Measurements from ENCODE around the gene SGTB. TPM values are rescaled to one million over a fixed set of nuclear protein-coding genes. Genes with fewer than 3 reads are reported as not detected.

SGTB gene
- total RNA-seq, 6 donors from 2014 or later: 5.2 to 9.8 (median 8.0) TPM

GRCh38 chr5:65749956-65750355 lies 28.0 kb upstream of the SGTB start:
- Histone ChIP-seq H3K36me3 (no peaks in the 10 kb centered on the region), H3K4me1 (no peaks in the 10 kb centered on the region), H3K9me3 (no peaks in the 10 kb centered on the region), H3K27me3 (no peaks in the 10 kb centered on the region), H3K4me3 (no peak overlapping the region), H3K27ac (no peak overlapping the region)
- DNase-seq (no peak), ATAC-seq (ENCODE audit: low FRiP score in 2 of 2) (no peak)
- WGBS, 2 donors: 71 to 82% methylated on average over 5 of the region's 5 CpGs
- TF ChIP-seq POLR2AphosphoS5 (IDR thresholded peaks at IDR 0.05) (no peak), EP300 (IDR thresholded peaks at IDR 0.05) (no peak), POLR2A (IDR thresholded peaks at IDR 0.05) (no peak), CTCF (IDR thresholded peaks at IDR 0.05) (no peak)

GRCh38 chr5:65749221-65749844 lies 27.4 kb upstream of the SGTB start:
- Histone ChIP-seq H3K4me3 (no peak overlapping the region), H3K27ac (no peak overlapping the region), H3K36me3 (no peaks in the 10 kb centered on the region), H3K27me3 (no peaks in the 10 kb centered on the region), H3K4me1 (no peaks in the 10 kb centered on the region), H3K9me3 (no peaks in the 10 kb centered on the region)
- WGBS, 2 donors: 85 to 100% methylated on average over 1 of the region's 1 CpG
- TF ChIP-seq POLR2AphosphoS5 (IDR thresholded peaks at IDR 0.05) (no peak), EP300 (IDR thresholded peaks at IDR 0.05) (no peak), POLR2A (IDR thresholded peaks at IDR 0.05) (no peak), CTCF (IDR thresholded peaks at IDR 0.05) (no peak)
- DNase-seq: no peak
- ATAC-seq (ENCODE audit: low FRiP score in 2 of 2): no peak

GRCh38 chr5:65742565-65743231 lies 20.8 kb upstream of the SGTB start:
- H3K9me3 ChIP-seq: no peaks in the 10 kb centered on the region
- no peaks in the 10 kb centered on the region for H3K36me3 ChIP-seq
- ATAC-seq (ENCODE audit: low FRiP score in 2 of 2): peak in 1 of 2 donors; percentile 67
- H3K27ac ChIP-seq: no peak overlapping the region
- H3K4me3 ChIP-seq: no peak overlapping the region
- H3K4me1 ChIP-seq: peaks cover 0 to 6% (median 0%) of the 10 kb centered on the region in 4 donors
- peak in 5 of 6 experiments; percentile 37 to 67 (median 46) for TF ChIP-seq CTCF (IDR thresholded peaks at IDR 0.05)
- no peak for TF ChIP-seq POLR2AphosphoS5 (IDR thresholded peaks at IDR 0.05)
- no peak for DNase-seq
- no peaks in the 10 kb centered on the region for H3K27me3 ChIP-seq
- WGBS, 2 donors: 32% methylated on average over 4 of the region's 4 CpGs

DNA sequence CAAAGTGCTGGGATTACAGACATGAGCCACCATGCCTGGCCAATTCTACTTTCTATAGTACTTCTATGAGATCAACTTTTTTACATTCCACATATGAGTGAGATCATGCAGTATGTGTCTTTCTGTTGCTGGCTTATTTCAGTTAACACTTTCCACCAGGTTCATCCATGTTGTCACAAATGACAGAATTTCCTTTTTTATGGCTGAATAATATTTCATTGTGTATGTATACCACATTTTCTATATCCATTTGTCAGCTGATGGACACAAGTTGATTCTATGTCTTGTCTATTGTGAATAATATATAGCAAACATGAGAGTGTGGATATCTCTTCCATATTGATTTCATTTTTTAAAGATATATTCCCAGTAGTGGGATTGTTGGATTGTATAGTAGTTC lies 17.3 kb upstream of the SGTB start:
- H3K4me3 ChIP-seq: no peak overlapping the region
- H3K4me1 ChIP-seq: peaks cover 0 to 6% (median 2%) of the 10 kb centered on the region in 4 donors
- no peak for TF ChIP-seq POLR2A (IDR thresholded peaks at IDR 0.05)
- no peak for TF ChIP-seq POLR2AphosphoS5 (IDR thresholded peaks at IDR 0.05)
- no peak for TF ChIP-seq CTCF (IDR thresholded peaks at IDR 0.05)
- TF ChIP-seq EP300 (IDR thresholded peaks at IDR 0.05): no peak
- no peak overlapping the region for H3K27ac ChIP-seq
- H3K27me3 ChIP-seq: no peaks in the 10 kb centered on the region
- H3K9me3 ChIP-seq: no peaks in the 10 kb centered on the region
- ATAC-seq (ENCODE audit: low FRiP score in 2 of 2) (no peak), DNase-seq (no peak)
- H3K36me3 ChIP-seq: no peaks in the 10 kb centered on the region

GRCh38 chr5:65738305-65738704 lies 16.4 kb upstream of the SGTB start:
- no peak for TF ChIP-seq CTCF (IDR thresholded peaks at IDR 0.05)
- no peak for TF ChIP-seq POLR2A (IDR thresholded peaks at IDR 0.05)
- no peak for TF ChIP-seq EP300 (IDR thresholded peaks at IDR 0.05)
- no peak for TF ChIP-seq POLR2AphosphoS5 (IDR thresholded peaks at IDR 0.05)
- peaks cover 0 to 6% (median 2%) of the 10 kb centered on the region in 4 donors for H3K4me1 ChIP-seq
- H3K27ac ChIP-seq: no peak overlapping the region
- H3K27me3 ChIP-seq: no peaks in the 10 kb centered on the region
- DNase-seq (no peak), ATAC-seq (ENCODE audit: low FRiP score in 2 of 2) (no peak)
- no peak overlapping the region for H3K4me3 ChIP-seq
- H3K36me3 ChIP-seq: no peaks in the 10 kb centered on the region
- no peaks in the 10 kb centered on the region for H3K9me3 ChIP-seq
- WGBS, 2 donors: 76 to 87% methylated on average over 4 of the region's 4 CpGs
